M059J (cell line): Measurements from ENCODE around the gene ANKS3. TPM values are rescaled to one million over a fixed set of nuclear protein-coding genes. Genes with fewer than 3 reads are reported as not detected.

ENCODE experiments used
- DNase-seq: peaks from one replicate; pipeline ENCODE4 v3.0.0-alpha.2; 2012; ENCODE audit warnings: low read depth
- total RNA-seq: library from RNA; depleted of rRNA; stranded (reverse); fragments of >200 nt; shearing (Covaris generic); gene quantifications from 2 replicates; pipeline ENCODE4 v1.2.3, GENCODE V29; 2014

ANKS3 gene
- total RNA-seq, 1 experiment from 2014 or later, result 15.8 TPM

DNA sequence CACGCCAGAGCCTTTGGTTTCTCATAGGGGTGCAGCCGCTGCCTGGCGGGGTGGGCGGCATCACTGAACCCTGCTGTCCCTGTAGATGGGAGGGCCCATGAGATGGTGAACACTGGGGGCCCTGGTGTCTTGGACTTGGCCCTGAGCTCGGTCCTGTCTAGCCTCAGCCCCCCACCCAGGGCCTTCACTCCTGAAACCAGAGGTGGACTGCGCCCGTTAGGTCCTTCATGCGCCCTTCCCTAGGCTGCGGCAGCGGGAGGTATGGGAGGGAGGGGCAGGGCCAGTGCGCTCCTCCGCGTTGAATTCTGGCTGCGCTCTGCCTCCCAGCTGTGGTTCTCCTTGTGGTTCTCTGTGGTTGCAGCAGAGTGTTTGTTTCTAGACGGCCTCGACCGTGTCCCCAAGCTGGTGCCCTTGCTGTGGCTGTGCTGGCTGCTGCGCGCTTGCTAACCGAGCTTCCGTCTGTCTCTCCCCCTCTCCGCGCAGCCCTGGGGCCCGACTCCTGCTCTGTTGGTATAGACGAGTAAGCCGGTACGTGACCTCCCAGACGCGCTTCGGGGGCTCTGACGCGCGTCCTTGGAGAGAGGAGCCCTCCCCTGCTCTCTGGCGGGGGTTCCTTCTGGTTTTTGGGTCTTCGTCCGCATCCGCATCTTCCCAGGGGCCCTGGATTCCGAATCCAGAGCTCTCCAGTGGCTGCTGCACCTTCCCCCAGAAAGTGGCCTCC, 48.1 kb downstream of the ANKS3 start:
- no peak for DNase-seq

DNA sequence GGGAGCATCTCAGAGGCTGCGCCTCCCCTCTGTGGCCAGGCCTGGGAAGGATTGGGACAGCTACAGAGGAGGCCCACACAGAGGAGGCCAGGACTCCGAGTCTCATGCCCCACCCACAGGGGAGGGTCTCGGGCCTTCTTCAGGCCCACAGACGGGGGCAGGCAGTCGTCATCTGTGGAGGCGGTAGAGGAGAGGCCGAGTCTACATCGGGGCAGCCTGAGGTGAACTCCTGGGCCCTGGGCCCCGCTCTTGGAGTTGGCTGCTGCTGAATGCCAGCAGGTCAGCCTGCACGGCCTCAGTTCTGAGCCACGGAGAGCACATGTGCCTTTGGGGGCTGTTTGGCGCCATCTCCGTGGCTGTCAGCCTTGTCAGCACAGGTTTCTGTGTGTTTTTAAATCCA, 48.8 kb downstream of the ANKS3 start:
- DNase-seq, result no peak

DNA sequence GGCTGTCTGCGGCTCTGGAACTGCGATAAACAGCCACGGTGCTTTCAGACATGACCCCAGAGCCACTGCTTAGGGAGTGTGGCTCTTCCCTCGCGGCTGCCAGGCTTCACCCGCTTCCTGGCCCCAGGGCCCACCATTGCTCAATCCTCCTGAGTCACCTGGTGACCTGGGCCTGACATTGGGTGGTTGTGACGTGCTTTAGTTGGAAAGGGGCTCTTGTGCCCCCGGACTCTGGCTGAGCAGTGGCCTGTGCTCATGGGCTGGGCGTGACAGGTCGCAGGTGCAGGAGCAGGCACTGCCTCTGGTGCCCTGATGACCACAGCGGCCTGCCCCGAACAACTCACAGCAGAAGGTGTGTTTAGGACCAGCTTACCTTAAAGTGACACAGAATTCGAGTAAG, 49.3 kb downstream of the ANKS3 start:
- DNase-seq, result no peak

DNA sequence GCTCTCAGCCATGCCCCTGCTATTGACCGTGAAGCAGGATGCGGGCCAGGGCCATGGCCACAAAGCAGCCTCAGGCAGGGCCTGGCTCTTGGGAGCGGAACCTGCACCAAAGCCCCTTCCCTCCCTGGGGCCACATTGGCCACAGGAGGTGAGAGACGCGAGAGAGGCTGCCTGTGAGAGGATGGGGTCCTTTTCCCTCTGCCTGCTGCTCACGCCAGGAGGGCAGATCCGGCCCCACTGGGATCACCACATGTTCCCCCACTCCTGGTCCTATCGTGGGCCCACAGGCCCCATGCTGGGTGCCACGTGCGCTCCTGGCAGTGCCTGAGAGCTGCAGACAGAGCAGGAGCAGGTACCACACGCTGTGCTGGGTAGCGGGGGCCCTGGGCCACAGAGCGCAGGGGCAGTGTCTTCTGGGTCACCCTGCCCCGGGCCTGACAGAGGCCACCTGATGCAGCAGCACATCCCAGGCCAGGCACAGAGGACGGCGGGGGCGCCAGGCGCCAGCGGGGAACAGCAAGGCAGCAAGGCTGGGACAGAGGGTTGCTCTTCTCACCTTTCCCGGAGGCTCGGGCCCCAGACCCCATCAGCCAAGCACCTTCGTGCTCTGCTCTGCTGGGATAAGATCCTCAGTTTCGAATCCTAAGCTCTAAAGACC, 49.9 kb downstream of the ANKS3 start:
- DNase-seq, result no peak

DNA sequence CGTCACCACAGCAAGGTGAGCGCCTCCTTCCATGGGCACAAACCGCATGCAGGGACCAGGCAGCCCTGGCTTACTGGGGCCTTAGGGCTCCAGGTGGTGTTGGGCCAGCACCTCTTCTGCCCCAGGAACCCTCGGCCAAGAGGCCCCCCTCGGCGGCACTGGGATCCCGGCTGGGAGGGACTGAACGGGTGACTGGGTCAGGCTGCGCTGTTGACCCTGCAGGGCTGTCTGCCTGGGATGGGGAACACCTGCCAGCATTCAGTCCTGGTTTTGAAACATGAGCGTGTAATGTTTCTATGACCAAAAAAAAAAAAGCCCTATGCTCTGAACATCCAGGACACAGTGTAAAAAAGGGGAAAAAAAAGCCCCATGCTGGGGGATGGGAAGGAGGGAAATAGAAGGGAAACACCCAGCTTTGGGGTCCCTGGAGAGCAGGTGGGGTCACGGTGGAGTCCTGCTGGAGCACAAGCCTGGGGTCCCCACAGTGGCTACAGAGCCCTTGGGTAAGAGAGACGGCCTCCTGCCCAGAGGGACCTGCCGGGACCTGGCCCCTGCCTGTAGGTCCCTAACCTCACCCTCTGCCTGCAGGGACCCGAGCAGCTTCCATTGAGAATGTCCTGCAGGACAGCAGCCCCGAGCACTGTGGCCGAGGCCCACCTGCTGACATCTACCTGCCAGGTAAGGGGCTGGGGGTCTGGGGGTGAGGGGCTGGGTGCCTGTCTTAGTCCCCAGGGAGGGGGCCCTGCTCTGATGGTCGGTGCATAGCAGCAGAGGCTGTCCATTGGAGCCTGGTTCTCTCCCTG, 50.6 kb downstream of the ANKS3 start:
- no peak for DNase-seq

DNA sequence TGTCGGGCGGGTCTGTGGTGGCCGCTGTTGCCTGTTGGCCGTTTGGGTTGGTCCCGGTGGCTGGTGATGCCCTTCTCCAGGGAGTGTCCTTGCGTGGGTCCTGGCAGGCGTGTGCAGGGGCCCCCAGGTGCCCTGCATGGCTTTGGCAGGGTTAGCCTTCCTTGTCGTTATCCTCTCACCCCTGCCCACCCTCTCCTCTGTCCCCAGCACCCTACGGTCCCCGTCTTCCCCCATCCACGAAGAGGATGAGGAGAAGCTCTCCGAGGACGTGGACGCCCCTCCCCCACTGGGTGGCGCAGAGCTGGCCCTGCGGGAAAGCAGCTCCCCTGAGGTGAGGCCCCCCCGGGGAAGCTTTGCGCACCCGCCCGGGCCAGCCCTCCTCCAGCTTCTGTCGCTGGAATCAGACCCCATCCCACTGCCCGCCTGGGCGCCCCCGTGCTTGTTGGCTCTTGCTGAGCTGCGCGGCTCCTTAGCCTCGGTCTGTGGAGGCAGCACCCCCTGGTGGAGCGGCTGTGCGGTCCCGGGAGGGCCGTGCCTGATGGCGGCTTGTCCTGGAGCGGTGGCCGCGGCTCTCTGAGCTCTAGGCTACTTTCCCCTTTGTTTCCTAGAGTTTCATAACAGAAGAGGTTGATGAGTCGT, 51.3 kb downstream of the ANKS3 start:
- DNase-seq, result peak; percentile 50

DNA sequence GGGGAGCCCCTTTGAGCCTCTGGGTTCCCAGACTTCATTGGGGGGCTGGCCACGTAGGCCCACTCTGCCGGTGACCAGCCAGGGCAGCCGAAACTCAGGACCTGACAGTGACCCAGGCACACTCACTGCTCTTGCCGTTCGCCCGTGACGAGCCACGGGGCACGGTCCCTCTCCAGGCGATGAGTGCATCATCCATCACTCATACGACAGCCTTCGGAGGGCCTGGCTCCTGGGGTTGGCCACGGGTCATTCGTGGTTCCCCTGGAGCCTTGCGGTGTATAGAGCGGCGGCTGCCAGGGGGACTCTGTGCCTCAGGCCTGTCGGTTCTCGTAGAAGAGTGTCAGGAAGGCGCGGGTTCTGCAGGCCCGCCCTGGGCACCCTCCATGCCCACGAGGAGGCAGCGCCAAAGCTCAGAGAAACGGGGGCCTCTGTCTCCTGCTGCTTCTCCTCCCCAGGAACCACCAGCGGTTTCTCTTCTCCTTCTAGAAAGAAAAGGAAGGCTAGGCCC, 51.9 kb downstream of the ANKS3 start:
- DNase-seq, result no peak

DNA sequence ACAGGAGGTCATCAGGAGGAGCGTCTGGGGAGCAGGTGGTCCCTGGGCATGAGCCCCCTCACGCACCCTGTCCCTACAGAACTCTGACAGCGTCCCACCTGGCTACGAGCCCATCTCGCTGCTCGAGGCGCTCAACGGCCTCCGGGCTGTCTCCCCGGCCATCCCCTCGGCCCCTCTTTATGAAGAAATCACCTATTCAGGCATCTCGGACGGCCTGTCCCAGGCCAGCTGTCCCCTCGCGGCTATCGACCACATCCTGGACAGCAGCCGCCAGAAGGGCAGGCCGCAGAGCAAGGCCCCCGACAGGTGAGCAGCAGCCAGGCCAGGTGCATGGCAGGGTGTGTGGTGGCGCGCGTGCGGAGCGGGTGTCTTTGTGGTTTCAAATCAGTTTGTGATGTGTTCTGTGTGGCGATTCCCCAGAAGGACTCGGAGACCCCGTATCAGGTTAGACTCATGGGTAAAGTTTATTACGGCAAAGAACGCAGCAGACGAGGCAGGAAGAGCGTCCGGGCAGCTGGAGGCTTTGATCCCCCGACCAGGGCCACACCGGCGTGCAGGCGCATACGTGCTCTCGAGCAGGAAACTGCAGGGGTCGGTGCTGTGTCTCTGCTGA, 52.5 kb downstream of the ANKS3 start:
- DNase-seq, result no peak

DNA sequence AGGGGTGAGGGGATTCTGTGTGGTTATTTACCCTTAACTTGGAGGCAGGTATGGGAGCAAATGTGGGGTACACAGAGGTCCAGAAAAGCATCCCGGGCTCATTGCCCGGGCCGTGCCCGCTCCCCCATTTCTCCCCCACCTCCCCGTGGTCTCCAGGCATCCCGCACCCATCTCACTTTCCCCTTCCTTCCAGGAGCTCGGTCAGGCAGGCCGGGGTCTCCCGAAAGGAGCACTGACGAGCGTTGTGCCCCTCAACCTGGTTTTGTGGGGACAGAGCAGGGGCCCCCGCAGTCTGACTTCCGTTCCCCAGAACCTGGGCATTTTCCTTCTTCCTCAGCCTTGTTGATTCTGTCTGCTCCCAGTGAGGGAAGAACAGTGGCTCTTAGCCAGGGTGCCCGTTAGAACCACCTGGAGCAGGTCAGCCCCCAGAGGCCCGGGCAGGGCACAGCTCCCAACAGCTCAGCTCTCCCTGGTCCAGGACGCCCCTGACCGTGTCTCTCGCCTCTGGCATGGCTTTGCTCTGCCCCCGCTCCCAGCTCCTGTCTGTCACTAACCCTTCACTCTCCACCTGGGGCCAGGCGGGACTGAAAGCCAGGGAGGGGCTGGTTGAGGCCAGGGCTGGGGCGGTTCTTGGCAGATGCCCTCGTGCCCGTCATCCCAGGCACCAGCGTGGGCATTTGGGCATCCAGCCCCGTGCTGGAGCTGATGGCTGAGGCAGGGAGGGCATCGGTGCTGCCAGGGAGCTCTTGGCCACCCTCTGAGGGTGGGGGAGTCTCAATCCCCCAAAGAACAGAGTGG, 53.2 kb downstream of the ANKS3 start:
- DNase-seq, result no peak

DNA sequence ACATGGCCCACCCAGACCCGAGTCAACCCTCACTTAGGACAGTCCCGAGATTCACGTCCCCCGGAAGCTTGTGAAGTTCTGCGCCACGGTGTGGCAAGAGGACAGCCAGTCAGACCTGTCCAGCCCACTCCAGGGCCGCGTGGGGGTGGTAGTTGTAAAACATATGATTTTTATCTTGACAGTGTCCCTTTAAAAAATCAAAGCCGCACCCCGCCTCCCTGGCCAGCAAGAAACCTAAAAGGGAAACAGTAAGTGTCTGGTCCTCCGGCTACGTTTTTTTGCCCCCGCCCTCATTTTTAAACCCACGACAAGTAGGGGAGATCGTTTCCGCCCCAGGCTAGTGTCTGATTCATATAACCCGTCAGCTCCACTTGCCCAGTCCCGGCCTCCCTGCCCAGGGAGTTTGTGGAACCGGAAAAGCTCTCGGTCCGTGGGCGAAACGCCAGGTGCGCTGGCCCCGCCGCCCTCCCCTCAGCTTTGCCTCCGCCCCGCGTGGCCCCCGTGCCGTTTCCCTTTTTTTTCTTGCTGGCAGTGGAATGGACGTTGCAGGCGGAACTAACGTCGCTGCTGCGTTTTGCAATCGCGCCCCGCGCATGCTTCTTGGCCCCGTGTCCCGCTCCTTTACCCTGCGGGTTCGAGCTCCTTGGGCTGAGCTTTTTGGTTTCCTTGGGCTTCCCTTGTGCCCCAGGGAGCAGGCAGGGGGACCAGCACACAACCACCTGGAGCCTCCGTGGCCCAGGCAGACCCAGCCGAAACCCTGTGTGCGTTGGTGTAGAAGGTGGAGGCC, 54.0 kb downstream of the ANKS3 start:
- no peak for DNase-seq

DNA sequence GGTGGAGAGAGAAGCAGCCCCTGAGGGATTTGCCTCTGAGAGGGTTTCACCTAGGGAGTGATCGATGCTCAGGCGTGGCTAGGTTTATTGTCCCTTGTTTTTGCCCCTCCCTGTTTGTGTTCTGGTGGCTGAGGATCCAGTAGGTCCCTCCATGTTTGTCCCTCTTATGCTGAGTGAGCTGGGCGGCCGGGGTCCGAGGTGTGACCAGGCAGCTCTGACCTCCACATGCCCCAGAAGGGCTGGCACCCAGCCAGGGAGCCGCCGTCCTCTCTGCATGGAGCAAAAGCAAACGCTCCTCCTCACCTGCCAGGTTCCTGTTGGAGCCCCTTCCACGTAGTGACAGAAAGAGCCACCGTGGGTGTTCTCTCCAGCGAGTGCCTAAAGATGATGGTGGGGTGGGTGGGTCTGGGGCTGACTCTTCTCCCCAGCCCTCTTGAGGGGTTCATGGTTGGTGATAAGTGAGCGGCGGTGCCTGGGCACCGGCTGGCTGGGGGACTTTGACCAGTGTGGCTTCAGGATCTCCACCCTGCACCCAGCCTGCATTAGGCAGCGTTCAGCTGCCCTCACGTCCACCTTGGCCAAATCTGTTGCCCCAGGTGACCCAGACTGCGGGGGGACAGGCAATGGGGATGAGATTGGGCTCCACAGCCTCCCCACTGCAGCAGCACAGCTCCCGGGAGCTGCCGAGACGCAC, 54.8 kb downstream of the ANKS3 start:
- no peak for DNase-seq

DNA sequence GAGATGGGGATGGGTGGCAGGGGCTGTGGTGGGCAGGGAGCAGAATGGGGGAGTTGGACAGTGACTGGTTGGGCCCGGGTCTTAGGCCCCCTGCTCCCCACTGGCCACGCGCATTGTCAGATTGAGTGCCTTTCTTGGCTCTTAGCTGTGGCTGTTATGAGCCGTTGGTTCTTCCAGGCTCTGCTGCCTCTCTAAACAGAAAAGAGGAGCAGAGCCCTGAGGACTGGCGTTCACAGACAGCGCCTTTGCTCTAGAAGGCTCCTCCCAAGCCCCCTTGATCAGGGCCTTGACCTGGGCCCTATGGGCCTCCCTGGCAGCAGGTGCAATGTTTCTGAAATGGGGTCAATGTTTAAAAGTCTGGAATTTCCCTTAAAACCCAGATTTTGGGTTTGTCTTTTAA, 55.5 kb downstream of the ANKS3 start:
- no peak for DNase-seq

DNA sequence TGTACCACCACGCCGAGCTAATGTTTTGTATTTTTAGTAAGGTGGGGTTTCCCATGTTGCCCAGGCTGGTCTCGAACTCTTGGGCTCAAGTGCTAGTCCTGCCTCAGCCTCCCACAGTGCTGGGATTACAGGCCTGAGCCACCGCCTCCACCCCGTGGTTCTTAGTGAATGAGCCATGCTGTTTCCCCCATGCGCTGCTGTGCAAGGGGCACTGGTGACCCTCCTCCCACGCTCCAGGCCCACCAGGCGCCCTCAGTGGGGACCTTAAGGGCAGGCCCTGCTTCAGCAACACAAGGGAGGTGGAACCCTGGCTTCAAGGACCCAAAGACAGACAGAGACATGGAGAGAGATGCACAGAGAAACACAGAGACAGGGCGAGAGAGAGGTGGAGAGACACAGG, 56.1 kb downstream of the ANKS3 start:
- DNase-seq, result no peak

DNA sequence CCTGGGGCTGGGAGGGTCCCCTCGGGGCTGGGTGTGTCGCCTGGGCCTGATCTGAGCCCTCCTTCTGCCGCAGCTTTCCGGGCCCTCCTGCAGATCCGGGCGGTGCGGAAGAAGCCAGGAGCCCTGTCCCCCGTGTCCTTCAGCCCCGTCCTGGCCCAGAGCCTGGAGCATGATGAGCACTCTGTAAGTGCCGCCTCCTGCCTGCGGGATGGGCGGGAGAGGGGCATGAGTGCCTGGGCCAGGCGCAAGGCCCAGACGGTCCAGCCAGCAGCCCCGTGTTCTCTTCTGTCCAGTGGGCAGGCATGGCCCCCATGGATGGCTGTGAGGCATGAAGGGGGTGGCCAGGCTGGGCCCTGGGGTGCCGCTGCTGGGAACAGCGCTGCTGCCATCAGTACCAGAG, 56.7 kb downstream of the ANKS3 start:
- DNase-seq, result no peak

DNA sequence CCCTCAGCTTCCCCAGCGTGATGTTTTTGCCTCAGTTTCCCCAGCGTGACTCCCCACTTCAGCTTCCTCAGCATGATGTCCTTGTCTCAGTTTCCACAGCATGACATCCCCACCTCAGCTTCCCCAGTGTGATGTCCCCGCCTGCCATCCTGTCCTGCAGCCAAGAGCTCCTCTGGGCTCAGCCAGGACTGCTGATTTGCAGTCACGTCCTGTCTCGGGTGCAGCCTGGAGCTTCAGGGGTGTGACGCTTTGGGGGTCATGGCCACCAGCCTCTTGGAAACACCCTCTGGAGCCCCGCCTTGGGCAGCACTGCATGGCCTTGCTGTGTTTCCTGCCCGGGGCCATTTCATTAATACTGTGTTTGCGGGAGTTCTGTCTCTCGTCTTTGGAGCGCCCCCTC, 57.2 kb downstream of the ANKS3 start:
- no peak for DNase-seq

DNA sequence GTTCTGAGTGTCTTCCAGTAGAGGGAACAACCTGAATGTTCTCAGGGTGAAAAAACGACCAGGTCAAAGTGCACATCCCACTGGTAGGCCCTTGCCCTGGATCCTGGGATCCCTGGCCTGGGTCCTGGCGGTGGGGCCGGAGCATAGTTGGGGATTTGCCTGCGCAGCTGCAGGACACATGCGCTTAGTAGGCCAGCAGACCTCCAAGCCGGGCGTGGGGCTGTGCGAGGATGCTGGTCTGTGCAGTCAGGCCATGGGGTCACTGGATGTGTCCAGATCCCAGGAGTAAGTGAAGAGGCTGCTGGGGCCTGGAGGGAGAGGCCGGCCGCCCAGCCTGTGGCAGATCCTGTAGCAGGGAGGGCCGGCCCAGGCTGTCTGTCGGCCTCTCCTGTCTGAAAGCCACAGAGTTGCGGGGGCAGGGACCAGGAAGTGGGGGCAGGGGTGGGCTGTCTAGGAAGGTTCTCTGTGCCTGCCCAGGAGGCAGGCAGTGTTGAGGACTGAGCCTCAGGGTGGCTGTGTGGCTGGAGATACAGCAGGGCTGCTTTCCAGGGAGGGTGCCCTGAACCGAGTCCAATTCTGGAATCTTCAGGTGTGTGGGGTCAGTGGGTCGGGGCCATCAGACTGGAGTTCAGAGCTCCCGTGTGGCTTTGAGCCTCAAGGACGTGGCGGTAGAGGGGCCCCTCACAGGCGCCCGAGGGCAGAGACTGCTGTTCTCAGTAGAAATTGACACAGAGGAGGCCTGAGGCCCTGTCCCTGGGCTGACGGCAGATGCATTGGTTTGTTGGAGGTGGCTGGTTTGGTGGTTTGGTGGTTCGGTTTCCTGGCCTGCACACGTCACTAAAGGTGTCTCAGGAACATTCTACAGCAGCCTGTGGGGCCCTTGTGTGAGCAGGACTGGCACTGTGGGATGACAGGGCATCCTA, 57.9 kb downstream of the ANKS3 start:
- no peak for DNase-seq

DNA sequence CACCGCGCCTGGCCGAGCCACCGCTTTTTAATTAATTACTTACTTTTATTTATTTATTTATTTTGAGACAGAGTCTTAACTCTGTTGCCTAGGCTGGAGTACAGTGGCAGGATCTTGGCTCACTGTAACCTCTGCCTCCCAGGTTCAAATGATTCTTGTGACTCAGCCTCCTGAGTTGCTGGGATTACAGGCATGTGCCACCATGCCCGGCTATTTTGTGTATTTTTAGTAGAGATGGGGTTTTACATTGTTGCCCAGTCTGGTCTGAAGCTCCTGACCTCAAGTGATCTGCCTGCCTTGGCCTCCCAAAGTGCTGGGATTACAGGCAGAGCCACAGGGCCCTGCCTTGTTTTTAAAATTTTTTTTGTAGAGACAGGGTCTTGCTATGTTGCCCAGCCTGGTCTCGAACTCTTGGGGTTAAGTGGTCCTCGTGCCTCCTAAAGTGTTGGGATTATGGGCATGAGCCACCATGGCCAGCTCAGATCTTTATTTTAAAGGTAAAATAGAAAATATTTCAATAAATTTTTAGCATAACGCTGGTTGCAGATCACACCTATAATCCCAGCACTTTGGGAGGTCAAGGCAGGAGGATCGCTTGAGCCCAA, 59.0 kb downstream of the ANKS3 start:
- DNase-seq, result no peak
